Ishikawa (cell line): ENCODE results near the gene PGRMC1.

Experiments
- CEBPB ChIP-seq: IDR thresholded peaks from 2 replicates; pipeline ENCODE4 v1.6.1; 2012
- EGR1 ChIP-seq: IDR thresholded peaks from 2 replicates; pipeline ENCODE4 v1.6.1; 2012
- EP300 ChIP-seq: IDR thresholded peaks from 2 replicates; pipeline ENCODE4 v1.6.1; 2012; ENCODE audit warnings: borderline replicate concordance
- FOXM1 ChIP-seq: IDR thresholded peaks from 2 replicates; pipeline ENCODE4 v1.6.1; 2012; ENCODE audit warnings: low read depth, borderline replicate concordance
- NFIC ChIP-seq: IDR thresholded peaks from 2 replicates; pipeline ENCODE4 v1.6.1; 2012
- RAD21 ChIP-seq: IDR thresholded peaks from 2 replicates; pipeline ENCODE4 v1.6.1; 2012; ENCODE audit warnings: low read depth
- REST ChIP-seq: IDR thresholded peaks from 2 replicates; pipeline ENCODE4 v1.6.1; 2012; ENCODE audit warnings: low read depth, mild to moderate bottlenecking
- TAF1 ChIP-seq: IDR thresholded peaks from 2 replicates; pipeline ENCODE4 v1.6.1; 2012; ENCODE audit warnings: low read depth, mild to moderate bottlenecking
- TCF12 ChIP-seq: IDR thresholded peaks from 2 replicates; pipeline ENCODE4 v1.6.1; 2012; ENCODE audit warnings: low read depth
- TEAD4 ChIP-seq: IDR thresholded peaks from 2 replicates; pipeline ENCODE4 v1.6.1; 2012
- USF1 ChIP-seq: IDR thresholded peaks from 2 replicates; pipeline ENCODE4 v1.6.1; 2012
- YY1 ChIP-seq: IDR thresholded peaks from 2 replicates; pipeline ENCODE4 v1.6.1; 2012; ENCODE audit warnings: low read depth
- ZBTB7A ChIP-seq: IDR thresholded peaks from 2 replicates; pipeline ENCODE4 v1.6.1; 2012; ENCODE audit warnings: low read depth
- TF ChIP-seq, protein P1 (sequence below): IDR thresholded peaks from 2 replicates; pipeline ENCODE4 v1.6.1; 2012

- TF ChIP-seq NFIC (no peak), TAF1 (no peak), EP300 (no peak), CEBPB (no peak), FOXM1 (no peak), YY1 (no peak), TCF12 (no peak), EGR1 (no peak), REST (no peak), ZBTB7A (no peak), USF1 (no peak), TEAD4 (no peak), RAD21 (no peak)
- TF ChIP-seq, protein P1, sequence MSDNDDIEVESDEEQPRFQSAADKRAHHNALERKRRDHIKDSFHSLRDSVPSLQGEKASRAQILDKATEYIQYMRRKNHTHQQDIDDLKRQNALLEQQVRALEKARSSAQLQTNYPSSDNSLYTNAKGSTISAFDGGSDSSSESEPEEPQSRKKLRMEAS = no peak
These were observed 27.6 kb upstream of the PGRMC1 start for GRCh38 chrX:119208401-119209057.
